NB4 (cell line): ENCODE data around the gene C18orf32.
A peak's percentile ranks its signal among the peaks of the same experiment; 100 is the strongest.

ENCODE experiments used
- CTCF ChIP-seq: IDR thresholded peaks from one replicate; pipeline ENCODE4 v1.5.1; 2012; ENCODE audit warnings: low read depth, low read length
- MYC ChIP-seq: IDR thresholded peaks from 2 replicates; pipeline ENCODE4 v1.6.1; 2011; ENCODE audit warnings: low read depth, low read length

GRCh38 chr18:49510393-49511115 is 23.5 kb upstream of the C18orf32 start:
- TF ChIP-seq CTCF = peak; percentile 84
- no peak for TF ChIP-seq MYC
